HT1080 (cell line): ENCODE results near the gene OR10J4. TPM values are rescaled to one million over a fixed set of nuclear protein-coding genes. Genes with fewer than 3 reads are reported as not detected.
"Not testable (repeated sequence)": the region's sequence is repeated elsewhere in the genome, so short reads cannot be mapped to it uniquely, and the experiment has no call there.

Experiments
- DNase-seq: peaks from one replicate; pipeline ENCODE4 v3.0.0-alpha.2; 2015; ENCODE audit warnings: low read depth
- polyA plus RNA-seq, 2 experiments: library from polyadenylated mRNA; depleted of rRNA; stranded (reverse); fragments of >200 nt; gene quantifications; 2 replicates each; pipeline ENCODE4 v1.2.3, GENCODE V29; 2015
- total RNA-seq: library from RNA; depleted of rRNA; stranded (reverse); fragments of >200 nt; shearing (Covaris generic); gene quantifications from 2 replicates; pipeline ENCODE4 v1.2.3, GENCODE V29; 2014; rRNA removed

Gene OR10J4
- total RNA-seq: not detected in 2 replicates
- not detected in 2 replicates for polyA plus RNA-seq (2015; cell fraction: cytosol; rRNA removed)
- not detected in 2 replicates for polyA plus RNA-seq (2015; cell fraction: nucleus; rRNA removed)

DNA sequence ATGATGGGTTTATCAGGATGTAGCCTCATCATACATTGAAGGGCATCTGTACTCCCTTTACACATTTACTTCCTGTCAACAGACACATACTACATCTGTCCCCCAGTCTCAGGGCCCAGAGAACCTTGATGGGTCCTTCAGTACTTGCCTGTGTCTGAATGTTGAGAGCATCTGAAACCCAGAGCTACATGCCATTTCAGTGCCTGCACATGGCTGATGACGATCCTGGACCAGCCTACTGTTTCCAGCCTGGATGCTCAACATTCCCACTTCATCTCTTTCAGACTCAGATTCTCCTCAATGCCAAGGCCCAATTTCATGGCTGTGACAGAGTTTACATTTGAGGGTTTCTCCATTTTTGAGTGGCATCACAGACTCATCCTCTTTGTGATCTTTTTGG is at the start of gene OR10J4:
OR10J4 (plus strand) TSS at position 301 of the 400 bp plus-strand sequence.
- no peak for DNase-seq

GRCh38 chr1:159406821-159407220 is 25.2 kb upstream of the OR10J4 start:
- DNase-seq: no peak

GRCh38 chr1:159408862-159409400 is 23.1 kb upstream of the OR10J4 start:
- no peak for DNase-seq

- DNase-seq: no peak
These were observed 10.2 kb upstream of the OR10J4 start for GRCh38 chr1:159421821-159422220.

DNA sequence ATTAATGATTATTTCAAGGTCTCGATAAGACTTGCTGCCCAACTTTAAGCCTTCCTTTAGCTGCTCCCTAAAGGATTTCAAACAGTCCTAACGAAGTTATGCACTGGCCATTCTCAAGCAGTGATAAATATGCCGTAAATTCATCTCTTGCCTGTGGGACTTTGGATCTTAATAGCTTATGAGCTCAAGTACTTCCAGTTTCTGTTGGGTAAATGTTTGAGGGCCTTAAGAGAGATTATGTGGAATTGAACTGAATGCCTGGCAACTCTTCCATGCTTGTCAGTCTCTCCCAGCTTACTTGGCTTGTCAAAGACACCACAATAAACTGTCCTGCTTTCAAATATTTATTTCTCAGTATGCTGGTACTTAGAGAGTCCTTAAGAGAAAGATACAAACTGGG is 3.5 kb upstream of the OR10J4 start:
- DNase-seq: no peak

DNA sequence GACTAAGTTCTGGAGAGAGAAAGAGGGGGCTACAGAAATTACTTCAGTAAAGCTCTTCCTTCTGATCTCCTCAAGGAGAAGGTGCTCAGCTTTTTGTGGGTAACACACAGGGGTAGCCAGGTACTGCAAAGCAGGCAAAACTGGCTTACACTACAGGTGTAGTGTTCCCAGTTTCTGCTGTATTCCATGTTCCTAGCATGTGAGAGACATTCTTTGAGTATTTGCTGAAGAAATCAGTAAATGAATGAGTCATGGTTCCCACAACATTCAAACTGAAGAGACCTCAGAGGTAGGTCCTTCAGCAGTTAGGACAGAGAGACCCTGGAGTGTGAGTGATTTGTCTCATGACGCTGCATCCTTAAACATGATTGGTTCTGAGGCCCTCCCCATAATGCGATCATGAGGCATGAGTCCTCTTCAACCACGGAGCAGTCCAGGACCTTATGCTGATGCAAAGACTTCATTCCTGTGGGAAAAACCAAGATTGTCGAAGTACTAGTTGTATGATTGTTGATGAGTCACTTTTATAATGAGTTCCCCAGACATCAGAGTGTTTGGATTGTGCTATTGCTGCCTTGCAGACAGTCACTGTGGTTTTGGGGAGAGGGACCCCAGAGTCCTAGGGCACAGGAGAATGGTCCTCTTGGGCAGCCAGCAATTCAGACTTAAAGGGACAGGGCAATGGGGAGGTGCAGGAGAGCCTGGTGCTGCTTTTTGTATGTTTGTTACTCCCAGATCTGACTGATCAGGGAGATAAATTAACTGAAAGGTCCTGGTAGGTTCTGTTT is 2.7 kb upstream of the OR10J4 start:
- peak; percentile 97 for DNase-seq

DNA sequence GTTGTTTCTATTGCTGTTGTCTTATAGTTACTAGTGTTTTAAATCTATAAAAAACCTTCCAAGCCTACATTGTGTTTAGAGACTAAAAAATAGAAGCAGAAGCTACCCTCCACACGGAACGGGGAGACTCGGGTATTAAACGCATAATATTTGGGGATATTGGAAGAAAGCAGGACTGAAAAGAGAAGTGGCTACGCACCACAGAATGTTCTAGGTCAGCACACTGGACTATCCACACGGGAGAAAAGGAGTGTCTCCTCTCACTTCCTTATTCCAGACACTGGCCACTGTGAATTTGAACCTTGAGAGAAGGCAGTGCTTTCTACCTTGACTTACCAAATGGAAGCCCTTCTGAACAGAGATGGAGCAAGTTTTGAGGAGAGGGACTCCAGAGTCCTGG is 1.0 kb upstream of the OR10J4 start:
- DNase-seq: no peak

DNA sequence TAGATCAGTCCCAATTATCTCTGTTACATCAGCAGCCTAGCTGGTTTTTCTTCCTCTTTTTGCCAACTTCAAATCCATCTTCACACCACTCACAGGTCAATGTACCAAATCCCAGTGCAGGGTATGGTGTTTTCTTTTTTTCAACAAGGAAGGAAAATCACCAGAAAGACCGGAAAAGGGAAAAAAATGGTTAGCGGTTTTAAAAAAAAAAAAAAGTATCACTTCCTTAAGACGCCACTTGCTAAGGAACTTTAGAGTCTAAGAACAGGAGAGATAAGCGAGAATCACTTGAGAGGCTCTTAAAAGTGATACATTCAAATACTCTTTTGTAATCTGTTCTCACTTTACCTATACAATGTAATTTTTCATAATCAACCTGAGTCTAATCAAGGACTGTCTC is 4.5 kb downstream of the OR10J4 start:
- no peak for DNase-seq

DNA sequence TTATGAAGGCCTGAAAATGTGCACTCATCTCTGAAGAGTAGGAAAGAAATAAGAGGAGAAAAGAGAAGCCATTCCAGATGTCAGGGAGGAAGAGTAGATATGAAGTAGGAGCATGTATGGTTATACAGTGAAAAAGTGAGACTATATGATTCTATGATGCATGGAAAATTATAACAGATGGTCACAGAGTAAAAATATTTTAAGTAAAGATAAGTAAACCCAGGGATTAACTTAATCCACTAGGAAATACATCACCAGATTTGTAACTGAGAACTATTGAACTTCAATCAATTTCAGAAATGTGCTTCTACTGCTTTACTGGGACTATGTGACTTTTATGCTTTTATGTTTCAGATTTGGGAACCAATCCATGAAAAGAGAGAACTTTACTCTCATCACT is 7.4 kb downstream of the OR10J4 start, which contains the start of gene OR10J1:
OR10J1 (plus strand) TSS at position 301 of the 400 bp plus-strand sequence; CDS start at position 371, 70 bp downstream.
- DNase-seq: no peak

DNA sequence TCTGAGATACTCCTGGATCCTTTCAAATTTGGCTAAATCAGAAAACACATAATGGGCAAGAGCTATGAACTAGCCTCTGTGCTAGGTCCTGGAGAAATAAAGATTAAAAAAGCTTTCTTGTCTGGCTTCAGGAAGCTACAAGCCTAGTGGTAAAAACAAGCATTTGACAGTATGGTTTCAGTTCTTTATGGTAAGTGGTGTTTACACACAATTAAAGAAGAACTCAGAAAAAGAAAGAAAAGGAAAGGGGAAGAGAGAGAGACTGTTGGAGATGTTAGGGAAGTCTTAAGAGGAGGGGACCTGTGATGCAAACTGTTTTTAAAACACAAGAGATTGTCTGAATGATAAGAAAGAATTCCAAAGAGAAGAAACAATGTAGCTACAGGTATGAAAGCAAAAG is 9.4 kb downstream of the OR10J4 start:
- DNase-seq: no peak

- no peak for DNase-seq
These were observed 10.4 kb downstream of the OR10J4 start for GRCh38 chr1:159442428-159442827.

- no peak for DNase-seq
These were observed 11.2 kb downstream of the OR10J4 start for GRCh38 chr1:159443066-159443750.

DNA sequence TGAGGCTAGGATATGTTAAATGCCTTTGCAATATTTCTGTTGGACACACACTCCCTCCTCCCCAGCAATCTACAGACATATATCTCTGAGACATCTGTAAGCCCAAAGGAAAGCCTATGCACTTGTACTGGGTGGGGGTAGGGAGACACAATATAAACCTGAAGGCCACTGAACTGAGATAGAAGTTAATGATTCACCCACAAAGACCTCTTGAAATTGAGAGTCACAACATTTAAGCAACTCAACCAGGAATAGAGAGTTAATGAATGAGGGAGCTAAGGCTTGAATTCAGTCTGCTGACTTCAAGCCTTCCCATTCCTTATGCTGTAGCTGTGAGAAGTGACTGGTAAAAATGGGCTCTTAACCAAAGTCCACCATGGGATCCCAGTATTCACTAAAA is 12.5 kb downstream of the OR10J4 start:
- DNase-seq: no peak

- DNase-seq: no peak
These were observed 16.2 kb downstream of the OR10J4 start for GRCh38 chr1:159448181-159448580.

- not testable (repeated sequence) for DNase-seq
These were observed 17.6 kb downstream of the OR10J4 start for GRCh38 chr1:159449605-159450004.

- no peak for DNase-seq
These were observed 27.5 kb downstream of the OR10J4 start for GRCh38 chr1:159459551-159459950.

DNA sequence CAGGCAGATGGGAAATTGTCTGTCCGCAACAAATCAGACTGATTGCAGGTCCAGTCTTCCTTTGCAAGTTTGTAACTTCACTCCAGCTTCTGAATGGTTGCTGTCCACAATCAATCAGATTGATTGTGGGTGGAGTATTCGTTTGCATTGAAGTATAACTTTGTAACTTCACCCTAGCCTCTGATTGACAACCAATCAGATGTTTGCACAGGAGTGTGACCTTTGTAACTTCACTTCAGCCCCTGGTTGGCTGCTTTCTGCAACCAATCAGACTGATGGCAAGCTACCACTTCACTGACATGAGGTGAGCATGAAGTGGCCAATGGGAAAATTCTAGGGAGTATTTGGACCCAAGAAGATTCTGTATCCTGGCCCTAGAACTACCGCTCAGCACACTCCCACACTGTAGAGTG is 33.2 kb downstream of the OR10J4 start:
- DNase-seq: no peak

DNA sequence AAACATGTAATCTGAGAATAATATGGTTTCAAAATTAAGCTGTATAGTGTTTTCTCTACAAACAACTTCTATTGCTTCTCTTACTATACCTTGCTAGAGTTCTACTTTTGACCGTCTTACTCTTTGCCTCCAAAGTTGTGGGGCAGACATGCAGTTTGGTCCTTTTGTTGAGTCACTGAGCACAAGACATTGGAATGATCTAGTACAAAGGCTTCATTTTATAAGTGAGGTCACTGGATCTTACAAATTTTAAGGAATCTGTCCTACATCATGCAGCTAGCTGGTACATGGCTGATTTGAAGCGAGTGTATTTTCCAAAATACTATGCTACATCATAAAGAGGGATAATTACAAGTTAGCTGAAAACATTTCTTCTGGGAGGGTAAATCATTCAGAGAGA is 36.3 kb downstream of the OR10J4 start:
- peak; percentile 2 for DNase-seq

DNA sequence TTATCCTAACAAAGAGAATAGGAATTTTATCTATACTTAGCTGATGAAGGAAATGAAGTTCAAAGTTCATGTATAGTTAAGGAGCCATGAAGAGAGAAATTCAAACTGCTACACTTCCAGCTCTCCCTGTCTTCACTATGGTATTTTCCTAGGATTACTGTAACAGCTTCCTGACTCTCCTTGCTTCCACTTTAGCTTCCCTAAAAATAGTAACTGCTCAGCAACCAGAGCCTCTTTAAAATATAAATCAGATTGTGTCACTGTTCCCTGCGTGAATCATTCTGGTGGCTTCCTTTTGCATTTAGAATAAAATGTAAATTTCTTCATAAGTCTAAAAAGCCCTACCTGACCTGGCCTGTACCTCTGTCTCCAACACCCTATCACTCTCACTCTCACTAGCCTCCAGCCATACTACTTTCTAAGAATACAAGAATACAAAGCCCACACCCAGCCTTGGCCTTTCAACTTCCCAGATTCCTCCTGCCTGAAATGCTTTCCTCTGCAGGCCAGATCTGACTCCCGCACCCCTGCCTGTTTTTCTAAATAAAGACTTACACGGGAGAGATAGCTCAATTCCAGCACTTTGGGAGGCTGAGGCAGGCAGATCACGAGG is 38.0 kb downstream of the OR10J4 start:
- DNase-seq: peak; percentile 50

DNA sequence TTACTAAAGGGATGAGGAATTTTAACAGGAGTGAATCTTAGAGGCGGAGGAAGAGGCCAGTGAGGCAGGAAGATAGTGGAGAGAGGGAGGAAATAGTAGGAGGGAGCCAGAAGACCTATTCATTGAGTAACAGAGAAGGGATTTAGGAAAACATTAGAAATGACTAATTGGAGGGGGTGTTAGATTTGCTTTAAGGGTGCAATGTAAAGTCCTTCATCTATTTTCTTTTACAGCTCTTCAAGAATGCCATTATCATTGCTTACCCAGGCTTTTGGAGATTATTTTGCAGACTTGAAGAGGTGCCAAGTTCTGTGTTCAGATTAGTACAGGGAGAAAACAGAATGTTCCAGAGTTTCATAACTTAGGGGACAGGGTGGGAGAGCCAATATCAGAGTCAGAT is 41.3 kb downstream of the OR10J4 start:
- no peak for DNase-seq

- DNase-seq: no peak
These were observed 42.9 kb downstream of the OR10J4 start for GRCh38 chr1:159474926-159475325.
